HCT116 (cell line): ENCODE measurements around the gene CHTOP.
A peak's percentile ranks its signal among the peaks of the same experiment; 100 is the strongest.

Source experiments
- EZH2 ChIP-seq: fragments of 200-600 bp; sonication (generic); IDR thresholded peaks from 2 replicates; pipeline ENCODE4 v1.6.1; 2017; ENCODE audit warnings: antibody characterized with exemption, mixed run types
- EZH2phosphoT487 ChIP-seq: fragments of 200-600 bp; IDR thresholded peaks from 2 replicates; pipeline ENCODE4 v1.6.1; 2018; ENCODE audit warnings: antibody characterized with exemption, borderline replicate concordance
- FOSL1 ChIP-seq: IDR thresholded peaks from 2 replicates; pipeline ENCODE4 v1.6.1; 2012; ENCODE audit warnings: low read depth
- POLR2A ChIP-seq: IDR thresholded peaks from 2 replicates; pipeline ENCODE4 v1.7.0; 2011; ENCODE audit warnings: borderline replicate concordance; ENCODE audit not compliant: insufficient read depth, insufficient read length; ENCODE audit errors: extremely low read depth
- POLR2AphosphoS5 ChIP-seq: IDR thresholded peaks from 2 replicates; pipeline ENCODE4 v1.6.1; 2011; ENCODE audit warnings: mild to moderate bottlenecking, low read depth, low read length, moderate library complexity
- RAD21 ChIP-seq: IDR thresholded peaks from 2 replicates; pipeline ENCODE4 v1.6.1; 2012; ENCODE audit warnings: low read depth, mild to moderate bottlenecking
- SIN3A ChIP-seq: IDR thresholded peaks from 2 replicates; pipeline ENCODE4 v1.6.1; 2012; ENCODE audit warnings: low read depth
- YY1 ChIP-seq: IDR thresholded peaks from 2 replicates; pipeline ENCODE4 v1.6.1; 2011; ENCODE audit warnings: low read length, low read depth, moderate library complexity, mild to moderate bottlenecking; ENCODE audit not compliant: insufficient replicate concordance; ENCODE audit errors: extremely low read depth
- ZNF274 ChIP-seq: fragments of 200-500 bp; sonication (Bioruptor generic); IDR thresholded peaks from 2 replicates; pipeline ENCODE4 v1.6.1; 2014; ENCODE audit warnings: mild to moderate bottlenecking, low read depth, low read length, inconsistent platforms
- TF ChIP-seq, protein P1 (sequence below), 3 experiments: fragments of 200-600 bp in 1 of 3; sonication (generic) in 1 of 3; IDR thresholded peaks in 2 of 3; conservative IDR thresholded peaks in 1 of 3; 2 replicates each; pipeline ENCODE4 v1.5.1; 2012 to 2017; ENCODE audit warnings: low read depth in 2 of 3, low read length in 2 of 3, antibody characterized with exemption in 1 of 3, borderline replicate concordance in 1 of 3, control low read depth in 1 of 3, mild to moderate bottlenecking in 1 of 3, mixed read lengths in 1 of 3, mixed run types in 1 of 3, moderate library complexity in 1 of 3; ENCODE audit not compliant: insufficient read depth in 1 of 3
- TF ChIP-seq, protein P2 (sequence below): IDR thresholded peaks from 2 replicates; pipeline ENCODE4 v1.6.1; 2012
- TF ChIP-seq, protein P3 (sequence below): IDR thresholded peaks from 2 replicates; pipeline ENCODE4 v1.6.1; 2012
- TF ChIP-seq, protein P4 (sequence below): IDR thresholded peaks from 2 replicates; pipeline ENCODE4 v1.6.1; 2012; ENCODE audit warnings: low read depth

DNA sequence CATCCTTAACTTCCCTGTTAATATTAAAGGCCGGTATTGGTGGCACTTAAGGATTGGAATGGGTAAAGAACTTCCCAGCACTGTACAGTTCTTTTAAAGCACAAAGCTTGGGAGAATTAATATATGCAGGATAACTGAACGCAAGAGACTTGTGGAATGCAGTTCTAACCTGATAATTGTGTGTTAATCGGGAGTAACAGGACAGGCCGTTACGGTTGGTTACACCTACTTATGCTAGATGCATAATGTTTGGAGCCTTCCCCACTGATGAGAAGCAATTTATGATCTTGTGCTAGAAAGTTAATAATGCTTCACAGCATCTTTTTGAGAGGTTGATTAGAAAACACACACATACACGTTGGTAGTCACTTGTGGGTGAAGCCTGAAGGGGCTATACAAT, 7.0 kb downstream of the CHTOP start:
- TF ChIP-seq POLR2A, result no peak
- TF ChIP-seq YY1, result no peak
- no peak for TF ChIP-seq EZH2phosphoT487
- TF ChIP-seq EZH2, result no peak
- TF ChIP-seq, protein P1, sequence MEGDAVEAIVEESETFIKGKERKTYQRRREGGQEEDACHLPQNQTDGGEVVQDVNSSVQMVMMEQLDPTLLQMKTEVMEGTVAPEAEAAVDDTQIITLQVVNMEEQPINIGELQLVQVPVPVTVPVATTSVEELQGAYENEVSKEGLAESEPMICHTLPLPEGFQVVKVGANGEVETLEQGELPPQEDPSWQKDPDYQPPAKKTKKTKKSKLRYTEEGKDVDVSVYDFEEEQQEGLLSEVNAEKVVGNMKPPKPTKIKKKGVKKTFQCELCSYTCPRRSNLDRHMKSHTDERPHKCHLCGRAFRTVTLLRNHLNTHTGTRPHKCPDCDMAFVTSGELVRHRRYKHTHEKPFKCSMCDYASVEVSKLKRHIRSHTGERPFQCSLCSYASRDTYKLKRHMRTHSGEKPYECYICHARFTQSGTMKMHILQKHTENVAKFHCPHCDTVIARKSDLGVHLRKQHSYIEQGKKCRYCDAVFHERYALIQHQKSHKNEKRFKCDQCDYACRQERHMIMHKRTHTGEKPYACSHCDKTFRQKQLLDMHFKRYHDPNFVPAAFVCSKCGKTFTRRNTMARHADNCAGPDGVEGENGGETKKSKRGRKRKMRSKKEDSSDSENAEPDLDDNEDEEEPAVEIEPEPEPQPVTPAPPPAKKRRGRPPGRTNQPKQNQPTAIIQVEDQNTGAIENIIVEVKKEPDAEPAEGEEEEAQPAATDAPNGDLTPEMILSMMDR (IDR thresholded peaks at IDR 0.05 in 2 of 3, conservative IDR thresholded peaks at IDR 0.05 in 1 of 3; ENCODE audit: borderline replicate concordance in 1 of 3, insufficient read depth in 1 of 3, low read depth in 2 of 3, low read length in 2 of 3), result no peak
- TF ChIP-seq, protein P2, sequence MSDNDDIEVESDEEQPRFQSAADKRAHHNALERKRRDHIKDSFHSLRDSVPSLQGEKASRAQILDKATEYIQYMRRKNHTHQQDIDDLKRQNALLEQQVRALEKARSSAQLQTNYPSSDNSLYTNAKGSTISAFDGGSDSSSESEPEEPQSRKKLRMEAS, result no peak
- peak; percentile 13; the same call in 1 of the 2 replicates for TF ChIP-seq POLR2AphosphoS5
- TF ChIP-seq RAD21, result no peak
- no peak for TF ChIP-seq ZNF274
- no peak for TF ChIP-seq FOSL1
- TF ChIP-seq, protein P3, sequence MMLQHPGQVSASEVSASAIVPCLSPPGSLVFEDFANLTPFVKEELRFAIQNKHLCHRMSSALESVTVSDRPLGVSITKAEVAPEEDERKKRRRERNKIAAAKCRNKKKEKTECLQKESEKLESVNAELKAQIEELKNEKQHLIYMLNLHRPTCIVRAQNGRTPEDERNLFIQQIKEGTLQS, result no peak
- TF ChIP-seq SIN3A, result no peak
- TF ChIP-seq, protein P4, sequence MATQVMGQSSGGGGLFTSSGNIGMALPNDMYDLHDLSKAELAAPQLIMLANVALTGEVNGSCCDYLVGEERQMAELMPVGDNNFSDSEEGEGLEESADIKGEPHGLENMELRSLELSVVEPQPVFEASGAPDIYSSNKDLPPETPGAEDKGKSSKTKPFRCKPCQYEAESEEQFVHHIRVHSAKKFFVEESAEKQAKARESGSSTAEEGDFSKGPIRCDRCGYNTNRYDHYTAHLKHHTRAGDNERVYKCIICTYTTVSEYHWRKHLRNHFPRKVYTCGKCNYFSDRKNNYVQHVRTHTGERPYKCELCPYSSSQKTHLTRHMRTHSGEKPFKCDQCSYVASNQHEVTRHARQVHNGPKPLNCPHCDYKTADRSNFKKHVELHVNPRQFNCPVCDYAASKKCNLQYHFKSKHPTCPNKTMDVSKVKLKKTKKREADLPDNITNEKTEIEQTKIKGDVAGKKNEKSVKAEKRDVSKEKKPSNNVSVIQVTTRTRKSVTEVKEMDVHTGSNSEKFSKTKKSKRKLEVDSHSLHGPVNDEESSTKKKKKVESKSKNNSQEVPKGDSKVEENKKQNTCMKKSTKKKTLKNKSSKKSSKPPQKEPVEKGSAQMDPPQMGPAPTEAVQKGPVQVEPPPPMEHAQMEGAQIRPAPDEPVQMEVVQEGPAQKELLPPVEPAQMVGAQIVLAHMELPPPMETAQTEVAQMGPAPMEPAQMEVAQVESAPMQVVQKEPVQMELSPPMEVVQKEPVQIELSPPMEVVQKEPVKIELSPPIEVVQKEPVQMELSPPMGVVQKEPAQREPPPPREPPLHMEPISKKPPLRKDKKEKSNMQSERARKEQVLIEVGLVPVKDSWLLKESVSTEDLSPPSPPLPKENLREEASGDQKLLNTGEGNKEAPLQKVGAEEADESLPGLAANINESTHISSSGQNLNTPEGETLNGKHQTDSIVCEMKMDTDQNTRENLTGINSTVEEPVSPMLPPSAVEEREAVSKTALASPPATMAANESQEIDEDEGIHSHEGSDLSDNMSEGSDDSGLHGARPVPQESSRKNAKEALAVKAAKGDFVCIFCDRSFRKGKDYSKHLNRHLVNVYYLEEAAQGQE, result no peak
